Measurements from ENCODE around the gene PGBD4.

GRCh38 chr15:34065261-34065660 is 36.6 kb upstream of the PGBD4 start:
- no peak for TF ChIP-seq SPI1 (IDR thresholded peaks at IDR 0.05; ENCODE audit: borderline replicate concordance, low read depth)
- no peak for TF ChIP-seq CTCF (IDR thresholded peaks at IDR 0.05; ENCODE audit: insufficient read depth, low read length)
- TF ChIP-seq REST (IDR thresholded peaks at IDR 0.05; ENCODE audit: insufficient replicate concordance, low read depth): no peak
